Lower lobe of right lung (tissue), 2 donors: ENCODE measurements around the gene STON2. TPM values are rescaled to one million over a fixed set of nuclear protein-coding genes. Genes with fewer than 3 reads are reported as not detected.
"Not testable (repeated sequence)": the region's sequence is repeated elsewhere in the genome, so short reads cannot be mapped to it uniquely, and the experiment has no call there.

ENCODE experiments used
- ATAC-seq, 2 donors: fragments of 200-7000 bp; cut with Tn5 transposase; one replicate each; pipeline ENCODE4 v1.9.1; 2020 to 2022; ENCODE audit warnings: mild to moderate bottlenecking in 2 of 2, moderate library complexity in 2 of 2
- DNase-seq: peaks from one replicate; pipeline ENCODE4 v3.0.0-alpha.2; 2020
- H3K27ac ChIP-seq: fragments of 200-600 bp; one replicate; pipeline ENCODE4 v1.8.0; 2022
- H3K27me3 ChIP-seq: fragments of 200-600 bp; one replicate; pipeline ENCODE4 v1.8.0; 2022; ENCODE audit warnings: low read depth
- H3K36me3 ChIP-seq: fragments of 200-600 bp; one replicate; pipeline ENCODE4 v1.8.0; 2022; ENCODE audit warnings: mild to moderate bottlenecking
- H3K4me1 ChIP-seq: fragments of 200-600 bp; one replicate; pipeline ENCODE4 v1.8.0; 2022
- H3K4me3 ChIP-seq: fragments of 200-600 bp; one replicate; pipeline ENCODE4 v1.8.0; 2022; ENCODE audit warnings: mild to moderate bottlenecking
- H3K9me3 ChIP-seq: fragments of 200-600 bp; one replicate; pipeline ENCODE4 v1.8.0; 2022
- intact Hi-C: fragments of 100-400 bp; cut with DNase I; formaldehyde crosslinking; loops from one replicate; pipeline ENCODE4 v1.11.0; 2022
- total RNA-seq: library from RNA; stranded (reverse); fragmentation: NEBNext Ultra II Directional; extraction: Animal tissue kit (Norgen Biotek cat#: 25700); gene quantifications from one replicate; pipeline ENCODE4 v1.2.1, GENCODE V29; 2021
- TF ChIP-seq, protein P1 (sequence below): fragments of 200-600 bp; IDR thresholded peaks from one replicate; pipeline ENCODE4 v1.8.0; 2022; ENCODE audit warnings: antibody characterized with exemption, mild to moderate bottlenecking
- donor health status: DM: no; HTN: yes; CAD: no; lungs with severe emphysema.

The STON2 gene
- total RNA-seq, 1 donor from 2014 or later, result 34.3 TPM

DNA sequence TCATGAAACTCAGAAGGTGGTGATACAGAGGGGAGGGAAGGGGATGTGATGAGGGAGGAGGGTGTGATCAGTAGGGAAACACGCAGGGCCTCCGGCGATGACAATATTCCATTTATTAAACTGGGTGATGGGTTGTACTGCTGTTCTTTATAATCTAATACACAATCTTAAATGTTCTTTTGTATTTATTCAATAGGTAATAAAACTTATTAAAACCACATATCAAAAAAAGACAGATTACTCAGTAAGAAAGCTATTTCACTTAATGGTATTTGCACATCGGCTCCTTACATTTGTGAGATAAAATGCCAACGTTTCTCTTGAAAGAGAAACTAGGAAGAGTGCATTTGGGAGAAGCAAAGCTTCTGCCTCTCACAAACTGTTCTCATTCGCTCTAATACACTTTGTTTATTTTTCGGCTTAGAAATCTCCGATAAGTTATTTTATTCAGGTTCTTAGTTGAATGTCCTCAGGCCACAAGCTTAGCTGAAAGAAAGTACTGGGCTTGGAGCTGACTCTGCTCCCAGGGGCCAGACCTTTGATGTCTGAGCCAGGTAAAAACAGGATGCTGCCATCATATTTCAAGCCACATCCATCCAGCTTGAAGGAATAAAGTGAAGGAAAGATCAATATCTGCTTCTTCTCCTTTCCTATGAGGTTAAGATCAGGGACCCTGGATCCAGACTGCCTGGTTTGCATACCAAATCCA, 17.5 kb downstream of the STON2 start:
- TF ChIP-seq, protein P1, sequence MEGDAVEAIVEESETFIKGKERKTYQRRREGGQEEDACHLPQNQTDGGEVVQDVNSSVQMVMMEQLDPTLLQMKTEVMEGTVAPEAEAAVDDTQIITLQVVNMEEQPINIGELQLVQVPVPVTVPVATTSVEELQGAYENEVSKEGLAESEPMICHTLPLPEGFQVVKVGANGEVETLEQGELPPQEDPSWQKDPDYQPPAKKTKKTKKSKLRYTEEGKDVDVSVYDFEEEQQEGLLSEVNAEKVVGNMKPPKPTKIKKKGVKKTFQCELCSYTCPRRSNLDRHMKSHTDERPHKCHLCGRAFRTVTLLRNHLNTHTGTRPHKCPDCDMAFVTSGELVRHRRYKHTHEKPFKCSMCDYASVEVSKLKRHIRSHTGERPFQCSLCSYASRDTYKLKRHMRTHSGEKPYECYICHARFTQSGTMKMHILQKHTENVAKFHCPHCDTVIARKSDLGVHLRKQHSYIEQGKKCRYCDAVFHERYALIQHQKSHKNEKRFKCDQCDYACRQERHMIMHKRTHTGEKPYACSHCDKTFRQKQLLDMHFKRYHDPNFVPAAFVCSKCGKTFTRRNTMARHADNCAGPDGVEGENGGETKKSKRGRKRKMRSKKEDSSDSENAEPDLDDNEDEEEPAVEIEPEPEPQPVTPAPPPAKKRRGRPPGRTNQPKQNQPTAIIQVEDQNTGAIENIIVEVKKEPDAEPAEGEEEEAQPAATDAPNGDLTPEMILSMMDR, result no peak
- Histone ChIP-seq H3K36me3 (no peaks in the 10 kb centered on the region), H3K27me3 (no peaks in the 10 kb centered on the region), H3K9me3 (no peaks in the 10 kb centered on the region), H3K4me3 (no peak overlapping the region), H3K4me1 (no peaks in the 10 kb centered on the region), H3K27ac (no peak overlapping the region)
- intact Hi-C loops, result no loop called here
- ATAC-seq (no peak), DNase-seq (no peak)

DNA sequence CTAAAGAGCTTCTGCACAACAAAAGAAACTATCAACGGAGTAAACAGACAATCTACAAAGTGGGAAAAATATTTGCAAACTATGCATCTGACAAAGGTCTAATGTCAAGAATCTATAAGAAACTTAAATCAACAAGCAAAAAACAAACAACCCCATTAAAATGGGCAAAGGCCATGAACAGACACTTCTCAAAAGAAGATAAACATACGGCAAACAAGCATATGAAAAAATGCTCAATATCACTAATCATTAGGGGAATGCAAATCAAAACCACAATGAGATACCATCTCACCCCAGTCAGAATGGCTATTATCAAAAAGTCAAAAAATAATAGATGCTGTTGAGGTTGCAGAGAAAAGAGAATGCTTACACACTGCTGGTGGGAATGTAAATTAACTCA, 20.1 kb downstream of the STON2 start:
- ATAC-seq, H3K36me3 ChIP-seq, H3K4me1 ChIP-seq, H3K4me3 ChIP-seq, H3K27me3 ChIP-seq, H3K27ac ChIP-seq, DNase-seq, intact Hi-C loops, H3K9me3 ChIP-seq: not testable (repeated sequence)

GRCh38 chr14:81371802-81372201, 28.3 kb downstream of the STON2 start:
- TF ChIP-seq, protein P1, result no peak

DNA sequence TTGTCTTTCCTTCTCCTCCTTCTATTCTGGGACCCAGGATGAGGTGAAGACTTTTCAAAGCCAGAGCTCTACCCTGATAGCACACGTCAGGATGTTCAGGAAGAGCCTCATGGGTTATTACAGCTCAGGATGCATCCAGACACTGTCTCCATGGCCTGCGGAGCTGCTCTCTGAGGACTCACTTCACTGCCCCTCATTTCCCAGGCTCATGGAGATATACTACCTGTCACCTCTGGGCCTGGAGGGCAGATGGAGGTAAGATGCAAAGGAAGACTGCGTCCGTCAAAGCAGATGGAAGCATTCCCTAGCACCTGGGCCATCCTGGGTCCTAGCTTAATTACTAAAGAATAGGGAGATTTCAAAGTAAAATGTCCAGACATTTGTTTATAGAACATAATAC, 32.6 kb downstream of the STON2 start:
- Histone ChIP-seq H3K27ac (no peak overlapping the region), H3K36me3 (no peaks in the 10 kb centered on the region), H3K9me3 (no peaks in the 10 kb centered on the region), H3K4me1 (no peaks in the 10 kb centered on the region), H3K27me3 (no peaks in the 10 kb centered on the region), H3K4me3 (no peak overlapping the region)
- no peak for ATAC-seq
- DNase-seq, result no peak
- intact Hi-C loops, result no loop called here
- TF ChIP-seq, protein P1, result no peak

More at GRCh38 chr14:81371802-81372201, 28.3 kb downstream of the STON2 start:
- H3K9me3 ChIP-seq, result no peaks in the 10 kb centered on the region
- H3K36me3 ChIP-seq, result no peaks in the 10 kb centered on the region
- H3K27ac ChIP-seq, result no peak overlapping the region
- H3K4me1 ChIP-seq, result no peaks in the 10 kb centered on the region
- ATAC-seq (no peak), DNase-seq (no peak)
- intact Hi-C loops, result no loop called here
- no peak overlapping the region for H3K4me3 ChIP-seq
- H3K27me3 ChIP-seq, result no peaks in the 10 kb centered on the region

- Histone ChIP-seq H3K4me1 (no peaks in the 10 kb centered on the region), H3K27ac (no peak overlapping the region), H3K36me3 (no peaks in the 10 kb centered on the region), H3K27me3 (no peaks in the 10 kb centered on the region), H3K4me3 (no peak overlapping the region), H3K9me3 (no peaks in the 10 kb centered on the region)
- TF ChIP-seq, protein P1, result no peak
- DNase-seq (no peak), ATAC-seq (no peak)
- intact Hi-C loops, result no loop called here
These were observed 33.2 kb downstream of the STON2 start for GRCh38 chr14:81366884-81367283.

DNA sequence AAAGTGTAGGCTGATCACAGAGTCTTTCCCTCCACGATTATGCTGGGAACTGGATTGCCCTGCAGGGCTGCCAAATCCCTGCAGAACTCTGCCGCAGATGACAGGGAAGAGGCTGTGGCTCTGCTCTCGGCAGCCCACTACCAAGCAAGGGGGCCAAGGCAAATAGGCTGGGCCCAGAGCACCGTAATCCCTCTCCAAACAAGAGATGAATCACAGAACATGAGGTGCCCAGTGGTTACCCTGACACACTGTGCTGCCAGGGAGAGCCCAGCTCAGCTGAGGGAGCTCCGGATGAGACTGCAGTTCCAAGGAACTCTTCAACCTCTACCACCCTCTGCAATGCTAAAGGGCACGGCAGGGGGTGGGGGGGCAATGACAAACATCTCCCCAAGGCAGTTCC, 33.9 kb downstream of the STON2 start:
- no peaks in the 10 kb centered on the region for H3K4me1 ChIP-seq
- TF ChIP-seq, protein P1, result no peak
- H3K27me3 ChIP-seq, result no peaks in the 10 kb centered on the region
- H3K9me3 ChIP-seq, result no peaks in the 10 kb centered on the region
- no peak overlapping the region for H3K4me3 ChIP-seq
- intact Hi-C loops, result no loop called here
- H3K36me3 ChIP-seq, result no peaks in the 10 kb centered on the region
- peak; percentile 29 to 37 for ATAC-seq
- no peak for DNase-seq
- H3K27ac ChIP-seq, result no peak overlapping the region
